K562 (cell line): ENCODE data around the gene FHIP1B. TPM values are rescaled to one million over a fixed set of nuclear protein-coding genes. Genes with fewer than 3 reads are reported as not detected.

ENCODE experiments used
- ARHGAP35 ChIP-seq: fragments of 450-650 bp; IDR thresholded peaks from 2 replicates; pipeline ENCODE4 v1.6.1; 2018; ENCODE audit not compliant: partially characterized antibody
- ERF ChIP-seq: fragments of 450-650 bp; formaldehyde crosslinking; IDR thresholded peaks from 2 replicates; pipeline ENCODE4 v1.4.0; 2020; ENCODE audit warnings: mild to moderate bottlenecking, mixed read lengths
- ETV1 ChIP-seq: fragments of 450-650 bp; conservative IDR thresholded peaks from 2 replicates; pipeline ENCODE4 v1.6.1; 2016; ENCODE audit warnings: missing genetic modification characterization, control low read depth, low read depth, missing compliant biosample characterization
- HDAC2 ChIP-seq: fragments of 450-650 bp; IDR thresholded peaks from 2 replicates; pipeline ENCODE4 v1.6.1; 2016; ENCODE audit warnings: mild to moderate bottlenecking
- LCOR ChIP-seq: sonication (generic); formaldehyde crosslinking; IDR thresholded peaks from 2 replicates; pipeline ENCODE4 v1.8.0; 2022; ENCODE audit warnings: mild to moderate bottlenecking, missing genetic modification reagents
- MBD2 ChIP-seq: sonication (generic); IDR thresholded peaks from 2 replicates; pipeline ENCODE4 v1.6.1; 2016; ENCODE audit warnings: low read depth, borderline replicate concordance
- NFRKB ChIP-seq: fragments of 450-650 bp; IDR thresholded peaks from 2 replicates; pipeline ENCODE4 v1.6.1; 2016; ENCODE audit warnings: low read depth
- RAD51 ChIP-seq: fragments of 450-650 bp; IDR thresholded peaks from 2 replicates; pipeline ENCODE4 v1.7.1; 2016; ENCODE audit warnings: low read depth, mild to moderate bottlenecking, borderline replicate concordance
- RBM34 ChIP-seq: fragments of 200-400 bp; formaldehyde crosslinking; IDR thresholded peaks from 2 replicates; pipeline ENCODE4 v1.6.1; 2018; ENCODE audit warnings: low read length, borderline replicate concordance; ENCODE audit not compliant: insufficient read depth
- TAL1 ChIP-seq: fragments of 450-650 bp; IDR thresholded peaks from 2 replicates; pipeline ENCODE4 v1.6.1; 2016; ENCODE audit warnings: mild to moderate bottlenecking
- YBX1 ChIP-seq: fragments of 450-650 bp; IDR thresholded peaks from 2 replicates; pipeline ENCODE4 v1.7.1; 2016; ENCODE audit warnings: mild to moderate bottlenecking
- ZKSCAN3 ChIP-seq: fragments of 250-450 bp; sonication (Bioruptor Pico); IDR thresholded peaks from 2 replicates; pipeline ENCODE4 v1.4.0; 2020
- ZNF143 ChIP-seq: sonication (generic); formaldehyde crosslinking; IDR thresholded peaks from 2 replicates; pipeline ENCODE4 v1.9.0; 2022; ENCODE audit warnings: mild to moderate bottlenecking, missing genetic modification reagents
- ZNF217 ChIP-seq: sonication (generic); formaldehyde crosslinking; IDR thresholded peaks from 2 replicates; pipeline ENCODE4 v1.8.0; 2022; ENCODE audit warnings: mild to moderate bottlenecking, missing genetic modification reagents
- ZNF586 ChIP-seq: fragments of 450-650 bp; formaldehyde crosslinking; conservative IDR thresholded peaks from 2 replicates; pipeline ENCODE4 v1.4.0; 2020; ENCODE audit warnings: mild to moderate bottlenecking, moderate library complexity
- ZNF668 ChIP-seq: fragments of 250-450 bp; sonication (Bioruptor Pico); IDR thresholded peaks from 2 replicates; pipeline ENCODE4 v1.8.0; 2022; ENCODE audit warnings: mild to moderate bottlenecking, inconsistent platforms
- ZNF695 ChIP-seq: fragments of 450-650 bp; formaldehyde crosslinking; IDR thresholded peaks from 2 replicates; pipeline ENCODE4 v1.4.0; 2020; ENCODE audit warnings: mild to moderate bottlenecking, moderate library complexity
- ZNF79 ChIP-seq: fragments of 250-450 bp; sonication (Bioruptor Pico); IDR thresholded peaks from 2 replicates; pipeline ENCODE4 v1.4.0; 2020; ENCODE audit warnings: low read depth, mild to moderate bottlenecking, moderate library complexity
- polyA plus RNA-seq, 8 experiments: library from polyadenylated mRNA; depleted of rRNA in 4 of 8; stranded (reverse) in 5 of 8; unstranded in 3 of 8; fragments of >200 nt; fragmentation: Nextera tagmentation in 2 of 8; fragmentation: Illumina TruSeq in 1 of 8; extraction: Ambion mirVana in 2 of 8; extraction: Trizol in 1 of 8; gene quantifications; 2 replicates each; pipeline versions ENCODE4 v1.2.1 to v1.2.3, GENCODE V29; 2011 to 2014; ENCODE audit warnings: inconsistent platforms in 1 of 8, missing spikeins in 1 of 8
- total RNA-seq, 7 experiments: library from RNA; depleted of rRNA in 6 of 7; stranded (reverse); fragments of >200 nt in 6 of 7; fragmentation: Illumina TruSeq in 2 of 7; extraction: Trizol in 2 of 7; gene quantifications; 2 replicates each; pipeline versions ENCODE4 v1.2.1 to v1.2.3, GENCODE V29; 2011 to 2021; ENCODE audit warnings: low replicate concordance in 1 of 7
- TF ChIP-seq, protein P1 (sequence below): fragments of 450-650 bp; formaldehyde crosslinking; IDR thresholded peaks from 2 replicates; pipeline ENCODE4 v1.4.0; 2020; ENCODE audit warnings: mild to moderate bottlenecking, moderate library complexity
- TF ChIP-seq, protein P2 (sequence below): fragments of 450-650 bp; IDR thresholded peaks from 2 replicates; pipeline ENCODE4 v1.6.1; 2016
- TF ChIP-seq, protein P3 (sequence below): fragments of 250-450 bp; sonication (Bioruptor Pico); IDR thresholded peaks from 2 replicates; pipeline ENCODE4 v1.5.0; 2022; ENCODE audit warnings: mild to moderate bottlenecking
- TF ChIP-seq, protein P4 (sequence below): fragments of 450-650 bp; IDR thresholded peaks from one replicate; pipeline ENCODE4 v1.6.1; 2018; ENCODE audit warnings: mild to moderate bottlenecking, moderate library complexity; ENCODE audit not compliant: partially characterized antibody
- TF ChIP-seq, protein P5 (sequence below): fragments of 450-650 bp; IDR thresholded peaks from 2 replicates; pipeline ENCODE4 v1.6.1; 2016; ENCODE audit warnings: low read depth, mild to moderate bottlenecking, moderate library complexity
- TF ChIP-seq, protein P6 (sequence below): fragments of 450-650 bp; formaldehyde crosslinking; conservative IDR thresholded peaks from 2 replicates; pipeline ENCODE4 v1.4.0; 2022; ENCODE audit warnings: mild to moderate bottlenecking, missing genetic modification characterization

Gene FHIP1B
- total and polyA plus RNA-seq, 9 of the 15 experiments (the other 6 are each of a cell fraction or from before 2014, with no cell fraction given) = 0.94 to 24.7 (median 15.6) TPM

DNA sequence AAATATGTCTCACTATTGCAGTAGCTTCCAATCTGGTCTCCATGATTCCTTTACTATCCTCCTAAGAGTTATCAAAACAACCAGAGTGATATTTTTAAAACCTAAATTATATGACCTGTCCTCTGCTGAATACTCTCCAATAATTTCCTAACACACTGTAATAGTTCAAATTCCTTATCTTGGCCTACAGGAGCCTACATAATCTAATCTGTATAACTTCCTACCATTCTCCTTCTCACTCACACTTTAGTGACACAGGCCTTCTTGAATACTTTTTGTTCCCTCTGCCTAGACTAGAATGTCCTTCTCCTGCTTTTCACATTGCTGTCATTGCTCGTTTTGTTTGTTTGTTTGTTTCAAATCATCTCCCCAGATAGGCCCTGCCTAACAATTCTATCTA is 9.4 kb downstream of the FHIP1B start (continued):
- TF ChIP-seq, protein P1, sequence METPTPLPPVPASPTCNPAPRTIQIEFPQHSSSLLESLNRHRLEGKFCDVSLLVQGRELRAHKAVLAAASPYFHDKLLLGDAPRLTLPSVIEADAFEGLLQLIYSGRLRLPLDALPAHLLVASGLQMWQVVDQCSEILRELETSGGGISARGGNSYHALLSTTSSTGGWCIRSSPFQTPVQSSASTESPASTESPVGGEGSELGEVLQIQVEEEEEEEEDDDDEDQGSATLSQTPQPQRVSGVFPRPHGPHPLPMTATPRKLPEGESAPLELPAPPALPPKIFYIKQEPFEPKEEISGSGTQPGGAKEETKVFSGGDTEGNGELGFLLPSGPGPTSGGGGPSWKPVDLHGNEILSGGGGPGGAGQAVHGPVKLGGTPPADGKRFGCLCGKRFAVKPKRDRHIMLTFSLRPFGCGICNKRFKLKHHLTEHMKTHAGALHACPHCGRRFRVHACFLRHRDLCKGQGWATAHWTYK (CRISPR knock-in tag) = no peak
- no peak for TF ChIP-seq YBX1
- no peak for TF ChIP-seq RBM34
- TF ChIP-seq, protein P2, sequence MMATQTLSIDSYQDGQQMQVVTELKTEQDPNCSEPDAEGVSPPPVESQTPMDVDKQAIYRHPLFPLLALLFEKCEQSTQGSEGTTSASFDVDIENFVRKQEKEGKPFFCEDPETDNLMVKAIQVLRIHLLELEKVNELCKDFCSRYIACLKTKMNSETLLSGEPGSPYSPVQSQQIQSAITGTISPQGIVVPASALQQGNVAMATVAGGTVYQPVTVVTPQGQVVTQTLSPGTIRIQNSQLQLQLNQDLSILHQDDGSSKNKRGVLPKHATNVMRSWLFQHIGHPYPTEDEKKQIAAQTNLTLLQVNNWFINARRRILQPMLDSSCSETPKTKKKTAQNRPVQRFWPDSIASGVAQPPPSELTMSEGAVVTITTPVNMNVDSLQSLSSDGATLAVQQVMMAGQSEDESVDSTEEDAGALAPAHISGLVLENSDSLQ = no peak
- TF ChIP-seq, protein P3, sequence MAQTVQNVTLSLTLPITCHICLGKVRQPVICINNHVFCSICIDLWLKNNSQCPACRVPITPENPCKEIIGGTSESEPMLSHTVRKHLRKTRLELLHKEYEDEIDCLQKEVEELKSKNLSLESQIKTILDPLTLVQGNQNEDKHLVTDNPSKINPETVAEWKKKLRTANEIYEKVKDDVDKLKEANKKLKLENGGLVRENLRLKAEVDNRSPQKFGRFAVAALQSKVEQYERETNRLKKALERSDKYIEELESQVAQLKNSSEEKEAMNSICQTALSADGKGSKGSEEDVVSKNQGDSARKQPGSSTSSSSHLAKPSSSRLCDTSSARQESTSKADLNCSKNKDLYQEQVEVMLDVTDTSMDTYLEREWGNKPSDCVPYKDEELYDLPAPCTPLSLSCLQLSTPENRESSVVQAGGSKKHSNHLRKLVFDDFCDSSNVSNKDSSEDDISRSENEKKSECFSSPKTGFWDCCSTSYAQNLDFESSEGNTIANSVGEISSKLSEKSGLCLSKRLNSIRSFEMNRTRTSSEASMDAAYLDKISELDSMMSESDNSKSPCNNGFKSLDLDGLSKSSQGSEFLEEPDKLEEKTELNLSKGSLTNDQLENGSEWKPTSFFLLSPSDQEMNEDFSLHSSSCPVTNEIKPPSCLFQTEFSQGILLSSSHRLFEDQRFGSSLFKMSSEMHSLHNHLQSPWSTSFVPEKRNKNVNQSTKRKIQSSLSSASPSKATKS (CRISPR knock-in tag) = no peak
- TF ChIP-seq ZNF586 = no peak
- TF ChIP-seq, protein P4, sequence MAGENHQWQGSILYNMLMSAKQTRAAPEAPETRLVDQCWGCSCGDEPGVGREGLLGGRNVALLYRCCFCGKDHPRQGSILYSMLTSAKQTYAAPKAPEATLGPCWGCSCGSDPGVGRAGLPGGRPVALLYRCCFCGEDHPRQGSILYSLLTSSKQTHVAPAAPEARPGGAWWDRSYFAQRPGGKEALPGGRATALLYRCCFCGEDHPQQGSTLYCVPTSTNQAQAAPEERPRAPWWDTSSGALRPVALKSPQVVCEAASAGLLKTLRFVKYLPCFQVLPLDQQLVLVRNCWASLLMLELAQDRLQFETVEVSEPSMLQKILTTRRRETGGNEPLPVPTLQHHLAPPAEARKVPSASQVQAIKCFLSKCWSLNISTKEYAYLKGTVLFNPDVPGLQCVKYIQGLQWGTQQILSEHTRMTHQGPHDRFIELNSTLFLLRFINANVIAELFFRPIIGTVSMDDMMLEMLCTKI = no peak
- TF ChIP-seq LCOR (CRISPR knock-in tag) = no peak
- TF ChIP-seq ETV1 (tag) = peak; percentile 26; the same call in 1 of the 2 replicates
- no peak for TF ChIP-seq HDAC2
- TF ChIP-seq TAL1 = peak; percentile 72
- TF ChIP-seq MBD2 = no peak
- TF ChIP-seq ZNF79 (CRISPR knock-in tag) = no peak
- TF ChIP-seq RAD51 = no peak
- TF ChIP-seq, protein P5, sequence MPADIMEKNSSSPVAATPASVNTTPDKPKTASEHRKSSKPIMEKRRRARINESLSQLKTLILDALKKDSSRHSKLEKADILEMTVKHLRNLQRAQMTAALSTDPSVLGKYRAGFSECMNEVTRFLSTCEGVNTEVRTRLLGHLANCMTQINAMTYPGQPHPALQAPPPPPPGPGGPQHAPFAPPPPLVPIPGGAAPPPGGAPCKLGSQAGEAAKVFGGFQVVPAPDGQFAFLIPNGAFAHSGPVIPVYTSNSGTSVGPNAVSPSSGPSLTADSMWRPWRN = no peak
- no peak for TF ChIP-seq ZNF217 (CRISPR knock-in tag)
- TF ChIP-seq ZNF143 (CRISPR knock-in tag) = no peak
- no peak for TF ChIP-seq ZNF695
- TF ChIP-seq ZKSCAN3 = no peak
- TF ChIP-seq, protein P6, sequence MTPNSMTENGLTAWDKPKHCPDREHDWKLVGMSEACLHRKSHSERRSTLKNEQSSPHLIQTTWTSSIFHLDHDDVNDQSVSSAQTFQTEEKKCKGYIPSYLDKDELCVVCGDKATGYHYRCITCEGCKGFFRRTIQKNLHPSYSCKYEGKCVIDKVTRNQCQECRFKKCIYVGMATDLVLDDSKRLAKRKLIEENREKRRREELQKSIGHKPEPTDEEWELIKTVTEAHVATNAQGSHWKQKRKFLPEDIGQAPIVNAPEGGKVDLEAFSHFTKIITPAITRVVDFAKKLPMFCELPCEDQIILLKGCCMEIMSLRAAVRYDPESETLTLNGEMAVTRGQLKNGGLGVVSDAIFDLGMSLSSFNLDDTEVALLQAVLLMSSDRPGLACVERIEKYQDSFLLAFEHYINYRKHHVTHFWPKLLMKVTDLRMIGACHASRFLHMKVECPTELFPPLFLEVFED = no peak
- no peak for TF ChIP-seq ARHGAP35
- no peak for TF ChIP-seq ZNF668 (CRISPR knock-in tag)
- no peak for TF ChIP-seq NFRKB
- no peak for TF ChIP-seq ERF
